Uterus (tissue), 2 donors: ENCODE measurements around the gene WNT6.

Source experiments
- CTCF ChIP-seq, 4 experiments: fragments of 200-600 bp in 2 of 4; fragments of 450-650 bp in 2 of 4; sonication (generic) in 2 of 4; IDR thresholded peaks; one replicate each; pipeline ENCODE4 v1.5.1; 2016 to 2019; ENCODE audit warnings: antibody characterized with exemption in 4 of 4, mild to moderate bottlenecking in 2 of 4, moderate library complexity in 1 of 4
- POLR2A ChIP-seq, 2 donors: fragments of 450-650 bp; IDR thresholded peaks; one replicate each; pipeline ENCODE4 v1.6.1; 2016; ENCODE audit warnings: antibody characterized with exemption in 2 of 2, mild to moderate bottlenecking in 1 of 2, moderate library complexity in 1 of 2

GRCh38 chr2:218891275-218892135 is 31.9 kb downstream of the WNT6 start:
- no peak for TF ChIP-seq CTCF (IDR thresholded peaks at IDR 0.05)
- no peak for TF ChIP-seq POLR2A (IDR thresholded peaks at IDR 0.05)
